Bronchial epithelial cell (primary cell): Measurements from ENCODE around the gene OR10G3. TPM values are rescaled to one million over a fixed set of nuclear protein-coding genes. Genes with fewer than 3 reads are reported as not detected.

Source experiments
- DNase-seq: peaks from one replicate; pipeline ENCODE4 v3.0.0-alpha.2; 2010; ENCODE audit warnings: low read depth
- FAIRE-seq: peaks from 2 replicates; lab custom pipeline; 2011; peaks lifted over from hg19 to GRCh38; lab: Jason Lieb, UNC
- H3K27me3 ChIP-seq: 2 replicates; pipeline ENCODE4 v1.5.1; 2011; ENCODE audit warnings: low read length; ENCODE audit not compliant: control insufficient read depth, insufficient read depth
- H3K36me3 ChIP-seq: 2 replicates; pipeline ENCODE4 v1.5.1; 2011; ENCODE audit warnings: low read length; ENCODE audit not compliant: control insufficient read depth, insufficient read depth
- H3K4me3 ChIP-seq: 2 replicates; pipeline ENCODE4 v1.5.1; 2011; ENCODE audit warnings: mild to moderate bottlenecking, low read depth, low read length, control low read depth
- total RNA-seq: library from RNA; depleted of rRNA; stranded (reverse); fragments of >200 nt; gene quantifications from 2 replicates; pipeline ENCODE4 v1.2.1, GENCODE V29; 2014
- TF ChIP-seq, protein P1 (sequence below): IDR thresholded peaks from 2 replicates; pipeline ENCODE4 v1.5.1; 2011; ENCODE audit warnings: mild to moderate bottlenecking, moderate library complexity, low read length, control low read depth, inconsistent platforms; ENCODE audit not compliant: insufficient read depth, severe bottlenecking

OR10G3 gene
- total RNA-seq, 1 donor from 2014 or later, result not detected

DNA sequence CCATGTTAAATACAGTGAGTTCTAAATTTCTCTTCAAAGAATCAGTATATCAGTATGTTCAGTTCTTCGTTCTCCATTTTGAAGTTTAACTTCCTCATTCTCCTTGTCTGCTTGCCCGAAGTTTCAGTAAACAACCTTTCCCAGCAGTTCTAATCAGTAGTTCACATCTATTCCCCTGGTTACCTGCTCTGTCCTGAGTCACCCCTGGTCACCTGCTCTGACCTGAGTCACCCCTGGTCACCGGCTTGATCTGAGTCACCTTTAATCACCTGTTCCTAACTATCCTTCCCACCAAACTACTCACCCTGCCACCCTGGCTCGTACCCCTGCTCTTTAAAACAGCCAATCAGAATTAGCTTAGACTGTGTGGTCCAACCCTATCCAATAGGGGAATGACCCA lies 9.4 kb upstream of the OR10G3 start:
- no peaks in the 10 kb centered on the region for H3K36me3 ChIP-seq

GRCh38 chr14:21575661-21576060 lies 4.2 kb downstream of the OR10G3 start:
- no peak for FAIRE-seq
- TF ChIP-seq, protein P1, sequence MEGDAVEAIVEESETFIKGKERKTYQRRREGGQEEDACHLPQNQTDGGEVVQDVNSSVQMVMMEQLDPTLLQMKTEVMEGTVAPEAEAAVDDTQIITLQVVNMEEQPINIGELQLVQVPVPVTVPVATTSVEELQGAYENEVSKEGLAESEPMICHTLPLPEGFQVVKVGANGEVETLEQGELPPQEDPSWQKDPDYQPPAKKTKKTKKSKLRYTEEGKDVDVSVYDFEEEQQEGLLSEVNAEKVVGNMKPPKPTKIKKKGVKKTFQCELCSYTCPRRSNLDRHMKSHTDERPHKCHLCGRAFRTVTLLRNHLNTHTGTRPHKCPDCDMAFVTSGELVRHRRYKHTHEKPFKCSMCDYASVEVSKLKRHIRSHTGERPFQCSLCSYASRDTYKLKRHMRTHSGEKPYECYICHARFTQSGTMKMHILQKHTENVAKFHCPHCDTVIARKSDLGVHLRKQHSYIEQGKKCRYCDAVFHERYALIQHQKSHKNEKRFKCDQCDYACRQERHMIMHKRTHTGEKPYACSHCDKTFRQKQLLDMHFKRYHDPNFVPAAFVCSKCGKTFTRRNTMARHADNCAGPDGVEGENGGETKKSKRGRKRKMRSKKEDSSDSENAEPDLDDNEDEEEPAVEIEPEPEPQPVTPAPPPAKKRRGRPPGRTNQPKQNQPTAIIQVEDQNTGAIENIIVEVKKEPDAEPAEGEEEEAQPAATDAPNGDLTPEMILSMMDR, result no peak
- no peak overlapping the region for H3K4me3 ChIP-seq

More for the DNA sequence above, 9.4 kb upstream of the OR10G3 start:
- no peaks in the 10 kb centered on the region for H3K27me3 ChIP-seq
- TF ChIP-seq, protein P1, result no peak
- H3K4me3 ChIP-seq, result no peak overlapping the region
- FAIRE-seq, result no peak
- DNase-seq, result peak; percentile 3

DNA sequence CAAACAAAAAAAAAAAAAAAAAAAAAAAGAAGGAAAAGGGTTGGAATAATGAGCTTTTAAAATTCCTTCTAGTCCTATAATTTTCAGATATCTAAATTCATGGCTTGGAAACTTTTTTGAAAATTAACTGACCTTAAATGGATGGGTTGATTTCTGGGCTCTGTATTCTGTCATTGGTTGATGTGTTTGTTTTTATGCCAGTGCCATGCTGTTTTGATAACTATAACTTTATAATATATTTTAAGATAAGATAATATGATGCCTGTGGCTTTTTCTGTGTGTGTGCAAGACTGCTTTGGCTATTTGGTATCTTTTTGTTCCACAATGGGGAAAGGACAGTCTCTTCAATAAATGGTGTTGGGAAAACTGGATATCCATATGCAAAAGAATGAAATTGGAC lies 7.3 kb downstream of the OR10G3 start:
- Histone ChIP-seq H3K36me3 (no peaks in the 10 kb centered on the region), H3K4me3 (no peak overlapping the region), H3K27me3 (no peaks in the 10 kb centered on the region)
- DNase-seq, result no peak
- FAIRE-seq, result no peak
- TF ChIP-seq, protein P1, result no peak

More at GRCh38 chr14:21575661-21576060, 4.2 kb downstream of the OR10G3 start:
- Histone ChIP-seq H3K27me3 (no peaks in the 10 kb centered on the region), H3K36me3 (no peaks in the 10 kb centered on the region)
- no peak for DNase-seq

GRCh38 chr14:21558703-21559170 lies 21.1 kb downstream of the OR10G3 start:
- DNase-seq (no peak), FAIRE-seq (no peak)
- H3K36me3 ChIP-seq, result no peaks in the 10 kb centered on the region
- H3K27me3 ChIP-seq, result no peaks in the 10 kb centered on the region
- H3K4me3 ChIP-seq, result no peak overlapping the region
- TF ChIP-seq, protein P1, result no peak

DNA sequence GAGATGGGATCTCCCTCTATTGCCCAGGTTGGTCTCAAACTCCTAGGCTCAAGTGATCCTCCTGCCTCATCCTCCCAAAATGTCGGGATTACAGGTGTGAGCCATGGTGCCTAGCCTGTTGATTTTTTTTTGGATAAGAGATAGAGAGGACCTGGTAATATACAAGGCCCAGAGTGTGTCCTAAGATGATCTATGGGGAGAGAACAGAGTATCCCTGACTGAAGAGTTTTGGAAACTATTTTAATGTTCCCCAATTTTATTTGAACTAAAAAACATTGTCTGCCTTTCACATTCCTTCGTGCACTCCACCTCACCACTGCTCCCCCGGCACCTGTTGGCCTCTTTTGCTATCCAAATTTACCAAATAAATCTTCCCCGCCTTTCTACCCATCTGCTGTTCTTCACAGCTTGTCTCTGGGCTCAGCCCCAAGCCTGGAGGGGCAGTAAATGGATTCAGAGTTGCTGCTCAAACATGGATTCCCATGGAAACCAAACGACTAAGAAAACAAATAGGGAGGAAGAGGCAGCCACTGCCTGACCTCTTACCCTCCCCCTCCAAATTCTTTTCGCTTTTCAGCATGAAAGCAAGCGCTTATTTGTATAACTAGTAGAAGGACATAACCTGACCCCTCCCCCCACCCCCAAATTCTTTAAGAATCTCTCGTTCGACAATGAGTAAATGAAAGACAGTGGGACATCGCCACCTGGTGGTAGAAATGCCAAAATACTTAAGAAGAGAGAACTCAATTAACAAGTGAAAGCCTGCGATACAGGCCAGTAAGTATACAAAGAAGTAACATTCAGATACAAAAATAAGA lies 22.6 kb downstream of the OR10G3 start:
- peak; percentile 81 for DNase-seq
- TF ChIP-seq, protein P1, result peak; percentile 47
- FAIRE-seq, result no peak
- Histone ChIP-seq H3K36me3 (no peaks in the 10 kb centered on the region), H3K27me3 (no peaks in the 10 kb centered on the region), H3K4me3 (peak overlapping the region; percentile 28)
